DOHH2 (cell line): Measurements from ENCODE around the gene SDF2L1.
A peak's percentile ranks its signal among the peaks of the same experiment; 100 is the strongest.

Experiments
- EZH2phosphoT487 ChIP-seq: fragments of 200-600 bp; sonication (generic); IDR thresholded peaks from 2 replicates; pipeline ENCODE4 v1.6.1; 2017; ENCODE audit warnings: borderline replicate concordance, mild to moderate bottlenecking, antibody characterized with exemption, low read length, moderate library complexity, mixed read lengths
- TF ChIP-seq, protein P1 (sequence below): fragments of 200-600 bp; sonication (generic); IDR thresholded peaks from one replicate; pipeline ENCODE4 v1.5.1; 2014; ENCODE audit warnings: antibody characterized with exemption, mild to moderate bottlenecking, low read depth, low read length; ENCODE audit not compliant: poor library complexity, severe bottlenecking

DNA sequence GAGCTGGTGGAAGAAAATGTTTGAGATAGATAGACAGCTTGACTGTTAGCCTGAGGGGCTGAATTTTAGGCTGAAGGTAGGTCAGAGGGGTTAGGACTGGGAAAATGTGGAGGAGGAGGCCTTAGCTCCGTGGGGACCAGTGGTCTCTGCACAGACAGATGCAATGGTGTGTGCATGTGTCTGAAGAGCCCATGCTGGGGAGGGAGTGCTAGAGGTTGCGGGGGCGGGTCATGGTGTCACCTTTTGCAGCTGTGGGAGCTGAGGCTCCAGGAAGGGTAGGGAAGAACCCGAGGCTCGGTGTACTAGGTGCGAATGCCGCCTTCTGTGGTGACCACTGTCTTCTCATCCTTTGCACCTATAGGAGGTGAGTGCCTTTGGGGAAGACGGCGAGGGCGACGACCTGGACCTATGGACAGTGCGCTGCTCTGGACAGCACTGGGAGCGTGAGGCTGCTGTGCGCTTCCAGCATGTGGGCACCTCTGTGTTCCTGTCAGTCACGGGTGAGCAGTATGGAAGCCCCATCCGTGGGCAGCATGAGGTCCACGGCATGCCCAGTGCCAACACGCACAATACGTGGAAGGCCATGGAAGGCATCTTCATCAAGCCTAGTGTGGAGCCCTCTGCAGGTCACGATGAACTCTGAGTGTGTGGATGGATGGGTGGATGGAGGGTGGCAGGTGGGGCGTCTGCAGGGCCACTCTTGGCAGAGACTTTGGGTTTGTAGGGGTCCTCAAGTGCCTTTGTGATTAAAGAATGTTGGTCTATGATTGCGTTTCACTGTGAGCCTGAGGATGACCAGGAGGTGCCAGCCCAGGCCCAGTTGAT is 1.6 kb downstream of the SDF2L1 start:
- TF ChIP-seq, protein P1, sequence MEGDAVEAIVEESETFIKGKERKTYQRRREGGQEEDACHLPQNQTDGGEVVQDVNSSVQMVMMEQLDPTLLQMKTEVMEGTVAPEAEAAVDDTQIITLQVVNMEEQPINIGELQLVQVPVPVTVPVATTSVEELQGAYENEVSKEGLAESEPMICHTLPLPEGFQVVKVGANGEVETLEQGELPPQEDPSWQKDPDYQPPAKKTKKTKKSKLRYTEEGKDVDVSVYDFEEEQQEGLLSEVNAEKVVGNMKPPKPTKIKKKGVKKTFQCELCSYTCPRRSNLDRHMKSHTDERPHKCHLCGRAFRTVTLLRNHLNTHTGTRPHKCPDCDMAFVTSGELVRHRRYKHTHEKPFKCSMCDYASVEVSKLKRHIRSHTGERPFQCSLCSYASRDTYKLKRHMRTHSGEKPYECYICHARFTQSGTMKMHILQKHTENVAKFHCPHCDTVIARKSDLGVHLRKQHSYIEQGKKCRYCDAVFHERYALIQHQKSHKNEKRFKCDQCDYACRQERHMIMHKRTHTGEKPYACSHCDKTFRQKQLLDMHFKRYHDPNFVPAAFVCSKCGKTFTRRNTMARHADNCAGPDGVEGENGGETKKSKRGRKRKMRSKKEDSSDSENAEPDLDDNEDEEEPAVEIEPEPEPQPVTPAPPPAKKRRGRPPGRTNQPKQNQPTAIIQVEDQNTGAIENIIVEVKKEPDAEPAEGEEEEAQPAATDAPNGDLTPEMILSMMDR: peak; percentile 52
- no peak for TF ChIP-seq EZH2phosphoT487
